Immature natural killer cell (primary cell): Measurements from ENCODE around the gene MRGPRX1. TPM values are rescaled to one million over a fixed set of nuclear protein-coding genes. Genes with fewer than 3 reads are reported as not detected.
"Not testable (repeated sequence)": the region's sequence is repeated elsewhere in the genome, so short reads cannot be mapped to it uniquely, and the experiment has no call there.

Source experiments
- DNase-seq, 3 donors: peaks; one replicate each; pipeline ENCODE4 v3.0.0; 2022; ENCODE audit warnings: mixed read lengths in 1 of 3
- H3K27ac Mint-ChIP-seq, 6 donors: one replicate each; pipeline ENCODE4 v1.8.0; 2020; ENCODE audit warnings: mixed read lengths in 6 of 6, mild to moderate bottlenecking in 5 of 6, inconsistent platforms in 4 of 6, moderate library complexity in 3 of 6
- H3K27me3 Mint-ChIP-seq, 3 donors: one replicate each; pipeline ENCODE4 v1.8.0; 2020 to 2021; ENCODE audit warnings: low read depth in 3 of 3, mild to moderate bottlenecking in 3 of 3, mixed read lengths in 3 of 3, moderate library complexity in 3 of 3, inconsistent platforms in 1 of 3
- H3K36me3 Mint-ChIP-seq, 3 donors: one replicate each; pipeline ENCODE4 v1.8.0; 2020; ENCODE audit warnings: mixed read lengths in 3 of 3, inconsistent platforms in 2 of 3, mild to moderate bottlenecking in 2 of 3
- H3K4me1 Mint-ChIP-seq, 2 donors: one replicate each; pipeline ENCODE4 v1.8.0; 2020; ENCODE audit warnings: inconsistent platforms in 2 of 2, mild to moderate bottlenecking in 2 of 2, mixed read lengths in 2 of 2, moderate library complexity in 1 of 2
- H3K4me3 Mint-ChIP-seq, 5 donors: one replicate each; pipeline ENCODE4 v1.8.0; 2020; ENCODE audit warnings: mild to moderate bottlenecking in 5 of 5, mixed read lengths in 5 of 5, inconsistent platforms in 3 of 5, moderate library complexity in 3 of 5
- H3K9me3 Mint-ChIP-seq, 6 donors: one replicate each; pipeline ENCODE4 v1.8.0; 2020; ENCODE audit warnings: mild to moderate bottlenecking in 6 of 6, mixed read lengths in 6 of 6, inconsistent platforms in 4 of 6, moderate library complexity in 3 of 6
- polyA plus RNA-seq, 3 donors: library from polyadenylated mRNA; unstranded; fragments of 300-500 nt; fragmentation: Illumina TruSeq; gene quantifications; one replicate each; pipeline ENCODE4 v1.2.3, GENCODE V29; 2021

The MRGPRX1 gene
- not detected for polyA plus RNA-seq

DNA sequence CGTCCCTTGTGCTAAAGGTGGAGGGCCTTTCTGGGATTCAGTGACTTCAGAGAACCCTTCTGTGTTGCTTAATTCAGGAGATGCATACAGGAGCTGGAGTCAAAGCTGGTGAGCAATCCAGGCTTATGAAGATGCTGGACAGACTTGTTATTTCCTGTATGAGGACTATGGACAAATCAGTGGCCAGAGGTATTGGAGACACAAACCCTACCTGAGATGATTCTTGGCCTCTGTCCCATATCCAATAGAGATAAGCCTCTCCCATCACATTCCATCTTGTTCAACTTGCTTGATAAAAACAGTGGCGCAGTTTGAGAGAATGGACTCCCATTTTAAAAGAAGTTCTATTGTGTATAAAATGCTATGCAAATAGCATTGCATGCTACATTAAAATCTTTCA lies at the start of gene MRGPRX1:
TSS of gene MRGPRX1 (minus strand) at position 101 of the 400 bp plus-strand sequence. CDS start 4,630 bp downstream, outside the sequence.
- H3K27me3 Mint-ChIP-seq, result peaks cover 0 to 6% (median 1%) of the 10 kb centered on the region in 3 donors
- H3K4me3 Mint-ChIP-seq, result no peak within 1 kb of the TSS
- no peaks in the 10 kb centered on the region for H3K4me1 Mint-ChIP-seq
- no peaks in the 10 kb centered on the region for H3K36me3 Mint-ChIP-seq
- H3K27ac Mint-ChIP-seq, result no peak within 1 kb of the TSS
- peaks cover 0 to 4% (median 0%) of the 10 kb centered on the region in 6 donors for H3K9me3 Mint-ChIP-seq
- no peak for DNase-seq

- H3K4me1 Mint-ChIP-seq, result no peaks in the 10 kb centered on the region
- H3K36me3 Mint-ChIP-seq, result no peaks in the 10 kb centered on the region
- H3K27ac Mint-ChIP-seq, result no peak overlapping the region
- H3K9me3 Mint-ChIP-seq, result peaks cover 0 to 6% (median under 1%) of the 10 kb centered on the region in 6 donors
- H3K27me3 Mint-ChIP-seq, result peaks cover 3 to 12% (median 11%) of the 10 kb centered on the region in 3 donors
- no peak for DNase-seq
- H3K4me3 Mint-ChIP-seq, result no peak overlapping the region
These were observed 48.4 kb upstream of the MRGPRX1 start for GRCh38 chr11:18987454-18988231.

GRCh38 chr11:18986744-18987143 lies 47.5 kb upstream of the MRGPRX1 start:
- H3K9me3 Mint-ChIP-seq, result peaks cover 0 to 6% (median under 1%) of the 10 kb centered on the region in 6 donors
- peaks cover 3 to 11% (median 10%) of the 10 kb centered on the region in 3 donors for H3K27me3 Mint-ChIP-seq
- no peaks in the 10 kb centered on the region for H3K36me3 Mint-ChIP-seq
- H3K27ac Mint-ChIP-seq, result no peak overlapping the region
- DNase-seq, result no peak
- no peak overlapping the region for H3K4me3 Mint-ChIP-seq
- H3K4me1 Mint-ChIP-seq, result no peaks in the 10 kb centered on the region

DNA sequence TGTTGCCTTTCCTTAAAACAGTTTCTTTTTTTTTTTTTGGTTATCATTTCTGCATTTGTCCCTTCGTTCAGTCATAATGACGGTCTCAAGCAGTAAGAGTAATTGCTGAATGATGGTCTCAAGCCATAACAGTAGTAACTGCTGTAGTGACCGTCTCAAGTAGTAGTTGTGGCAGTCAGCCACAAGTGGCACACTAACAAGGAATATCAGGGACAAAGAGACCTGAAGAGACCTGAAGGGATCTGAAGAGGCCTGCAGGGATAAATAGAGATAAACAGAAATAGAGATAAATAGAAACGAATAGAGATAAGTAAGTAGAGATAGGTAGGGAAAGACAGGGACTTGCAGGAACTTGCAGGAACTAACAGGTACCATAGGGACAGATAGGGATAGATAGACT lies 42.7 kb upstream of the MRGPRX1 start:
- H3K27ac Mint-ChIP-seq, result no peak overlapping the region
- H3K4me3 Mint-ChIP-seq, result no peak overlapping the region
- H3K36me3 Mint-ChIP-seq, result no peaks in the 10 kb centered on the region
- H3K9me3 Mint-ChIP-seq, result no peaks in the 10 kb centered on the region
- no peak for DNase-seq
- peaks cover 0 to 8% (median 7%) of the 10 kb centered on the region in 3 donors for H3K27me3 Mint-ChIP-seq
- H3K4me1 Mint-ChIP-seq, result no peaks in the 10 kb centered on the region

DNA sequence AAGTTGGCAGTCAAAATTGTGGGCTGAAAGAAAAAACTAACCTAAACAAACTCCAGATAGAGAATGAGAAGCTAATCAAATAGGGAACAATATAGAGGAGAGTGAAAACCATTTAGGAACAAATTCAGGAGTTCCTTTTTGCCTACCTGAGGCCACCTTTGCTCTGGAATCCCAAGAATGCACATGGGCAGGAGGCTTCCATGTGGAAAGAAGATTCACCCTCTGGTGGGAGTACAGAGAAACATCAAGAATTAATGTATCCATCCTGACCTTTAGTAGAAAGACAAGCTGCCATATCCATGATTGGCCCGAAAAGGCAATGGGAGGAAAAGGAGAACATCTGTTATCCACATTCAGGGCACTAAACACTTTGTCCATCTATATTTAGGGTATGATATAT lies 35.0 kb upstream of the MRGPRX1 start:
- no peak for DNase-seq
- H3K36me3 Mint-ChIP-seq, result no peaks in the 10 kb centered on the region
- H3K9me3 Mint-ChIP-seq, result peaks cover 0 to 3% (median 0%) of the 10 kb centered on the region in 6 donors
- no peak overlapping the region for H3K4me3 Mint-ChIP-seq
- no peak overlapping the region for H3K27ac Mint-ChIP-seq
- H3K27me3 Mint-ChIP-seq, result peaks cover 0 to 7% (median 3%) of the 10 kb centered on the region in 3 donors
- H3K4me1 Mint-ChIP-seq, result no peaks in the 10 kb centered on the region

DNA sequence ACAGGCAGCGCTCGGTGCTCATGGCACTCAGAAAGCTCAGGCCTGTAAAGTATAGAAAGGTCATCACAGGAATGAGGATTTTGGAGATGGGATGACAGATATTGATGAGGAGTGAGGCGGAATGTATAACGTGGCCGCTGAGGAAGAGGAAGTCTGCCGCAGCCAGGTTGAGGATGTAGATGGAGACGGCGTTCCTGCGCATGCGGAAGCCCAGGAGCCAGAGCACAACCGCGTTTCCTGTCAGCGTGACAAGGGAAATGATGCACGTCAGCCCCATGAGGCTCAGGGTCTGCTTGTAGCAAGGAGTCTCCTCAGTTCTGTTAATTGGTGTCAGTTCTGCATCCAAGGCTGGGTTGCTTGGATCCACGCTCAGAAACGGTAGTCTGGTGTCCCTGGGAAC lies 33.1 kb upstream of the MRGPRX1 start:
- no peak for DNase-seq
- no peaks in the 10 kb centered on the region for H3K36me3 Mint-ChIP-seq
- no peak overlapping the region for H3K4me3 Mint-ChIP-seq
- no peaks in the 10 kb centered on the region for H3K4me1 Mint-ChIP-seq
- H3K27me3 Mint-ChIP-seq, result peaks cover 0 to 9% (median 0%) of the 10 kb centered on the region in 3 donors
- peaks cover 0 to 3% (median 0%) of the 10 kb centered on the region in 6 donors for H3K9me3 Mint-ChIP-seq
- H3K27ac Mint-ChIP-seq, result no peak overlapping the region

GRCh38 chr11:18969720-18970119 lies 30.5 kb upstream of the MRGPRX1 start:
- H3K4me3 Mint-ChIP-seq, result no peak overlapping the region

GRCh38 chr11:18958221-18958910 lies 19.2 kb upstream of the MRGPRX1 start:
- no peak overlapping the region for H3K27ac Mint-ChIP-seq
- H3K9me3 Mint-ChIP-seq, result no peaks in the 10 kb centered on the region
- H3K36me3 Mint-ChIP-seq, result no peaks in the 10 kb centered on the region
- peaks cover 0 to 5% (median 2%) of the 10 kb centered on the region in 3 donors for H3K27me3 Mint-ChIP-seq
- no peaks in the 10 kb centered on the region for H3K4me1 Mint-ChIP-seq
- DNase-seq, result no peak
- H3K4me3 Mint-ChIP-seq, result no peak overlapping the region

More at GRCh38 chr11:18969720-18970119, 30.5 kb upstream of the MRGPRX1 start:
- no peak for DNase-seq
- Mint-ChIP-seq H3K9me3 (no peaks in the 10 kb centered on the region), H3K27ac (no peak overlapping the region), H3K36me3 (no peaks in the 10 kb centered on the region), H3K27me3 (peaks cover 0 to 9% (median 3%) of the 10 kb centered on the region in 3 donors), H3K4me1 (no peaks in the 10 kb centered on the region)

- H3K27ac Mint-ChIP-seq, result no peak overlapping the region
- H3K27me3 Mint-ChIP-seq, result peaks cover 0 to 5% (median 2%) of the 10 kb centered on the region in 3 donors
These were observed 17.4 kb upstream of the MRGPRX1 start for GRCh38 chr11:18956630-18957029.

GRCh38 chr11:18936002-18936673 lies 3.1 kb downstream of the MRGPRX1 start:
- Mint-ChIP-seq H3K9me3 (no peaks in the 10 kb centered on the region), H3K4me3 (no peak overlapping the region), H3K4me1 (no peaks in the 10 kb centered on the region), H3K36me3 (no peaks in the 10 kb centered on the region), H3K27ac (no peak overlapping the region), H3K27me3 (peaks cover 0 to 14% (median 2%) of the 10 kb centered on the region in 3 donors)
- DNase-seq, result no peak

More at GRCh38 chr11:18956630-18957029, 17.4 kb upstream of the MRGPRX1 start:
- Mint-ChIP-seq H3K4me3 (no peak overlapping the region), H3K9me3 (no peaks in the 10 kb centered on the region), H3K36me3 (no peaks in the 10 kb centered on the region), H3K4me1 (no peaks in the 10 kb centered on the region)
- no peak for DNase-seq

DNA sequence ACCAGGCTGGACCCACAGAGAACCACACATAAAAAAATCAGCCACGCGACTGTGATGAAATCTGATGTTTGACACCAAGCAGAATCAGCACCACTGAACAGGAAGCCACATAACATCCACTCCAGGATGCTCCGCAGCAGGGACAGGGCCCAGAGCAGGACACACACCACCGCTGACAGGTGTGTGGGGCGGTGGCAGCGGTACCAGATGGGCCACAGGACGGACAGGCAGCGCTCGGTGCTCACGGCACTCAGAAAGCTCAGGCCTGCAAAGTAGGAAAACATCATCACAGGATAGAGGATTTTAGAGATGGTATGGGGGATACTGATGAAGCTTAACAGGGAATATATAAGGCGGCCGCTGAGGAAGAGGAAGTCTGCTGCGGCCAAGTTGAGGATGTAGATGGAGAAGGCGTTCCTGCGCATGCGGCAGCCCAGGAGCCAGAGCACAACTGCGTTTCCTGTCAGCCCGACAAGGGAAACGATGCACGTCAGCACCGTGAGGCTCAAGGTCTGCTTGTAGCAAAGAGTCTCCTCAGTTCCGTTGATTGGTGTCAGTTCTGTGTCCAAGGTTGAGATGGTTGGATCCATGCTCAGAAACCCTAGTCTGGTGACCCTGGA lies 4.9 kb downstream of the MRGPRX1 start:
- no peak overlapping the region for H3K27ac Mint-ChIP-seq
- H3K36me3 Mint-ChIP-seq, result no peaks in the 10 kb centered on the region
- H3K9me3 Mint-ChIP-seq, result no peaks in the 10 kb centered on the region
- H3K27me3 Mint-ChIP-seq, result peaks cover 0 to 14% (median 2%) of the 10 kb centered on the region in 3 donors
- no peak overlapping the region for H3K4me3 Mint-ChIP-seq
- DNase-seq, result no peak
- no peaks in the 10 kb centered on the region for H3K4me1 Mint-ChIP-seq

GRCh38 chr11:18927550-18928322 lies 11.5 kb downstream of the MRGPRX1 start:
- H3K4me1 Mint-ChIP-seq, result no peaks in the 10 kb centered on the region
- no peaks in the 10 kb centered on the region for H3K9me3 Mint-ChIP-seq

DNA sequence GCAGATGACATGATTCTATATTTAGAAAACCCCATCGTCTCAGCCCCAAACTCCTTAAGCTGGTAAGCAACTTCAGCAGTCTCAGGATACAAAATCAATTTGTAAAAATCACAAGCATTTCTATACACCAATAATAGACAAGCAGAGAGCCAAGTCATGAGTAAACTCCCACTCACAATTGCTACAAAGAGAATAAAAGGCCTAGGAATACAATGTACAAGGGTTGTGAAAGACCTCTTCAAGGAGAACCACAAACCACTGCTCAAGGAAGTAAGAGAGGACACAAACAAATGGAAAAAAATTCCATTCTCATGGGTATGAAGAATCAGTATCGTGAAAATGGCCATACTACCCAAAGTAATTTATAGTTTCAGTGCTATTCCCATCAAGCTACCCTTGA lies 13.8 kb downstream of the MRGPRX1 start:
- not testable (repeated sequence) for H3K27ac Mint-ChIP-seq, H3K27me3 Mint-ChIP-seq, H3K4me1 Mint-ChIP-seq, H3K9me3 Mint-ChIP-seq, H3K4me3 Mint-ChIP-seq, DNase-seq, H3K36me3 Mint-ChIP-seq

More at GRCh38 chr11:18927550-18928322, 11.5 kb downstream of the MRGPRX1 start:
- Mint-ChIP-seq H3K27ac (no peak overlapping the region), H3K27me3 (peaks cover 0 to 11% (median 1%) of the 10 kb centered on the region in 3 donors), H3K4me3 (no peak overlapping the region), H3K36me3 (no peaks in the 10 kb centered on the region)
- no peak for DNase-seq
